CD4-positive, alpha-beta T cell treated with Interferon gamma for 1 hour (primary cell): ENCODE measurements around the gene FAM168A.

Experiments used
- DNase-seq: peaks from one replicate; pipeline ENCODE4 v3.0.0-alpha.2; 2020

The FAM168A gene

DNA sequence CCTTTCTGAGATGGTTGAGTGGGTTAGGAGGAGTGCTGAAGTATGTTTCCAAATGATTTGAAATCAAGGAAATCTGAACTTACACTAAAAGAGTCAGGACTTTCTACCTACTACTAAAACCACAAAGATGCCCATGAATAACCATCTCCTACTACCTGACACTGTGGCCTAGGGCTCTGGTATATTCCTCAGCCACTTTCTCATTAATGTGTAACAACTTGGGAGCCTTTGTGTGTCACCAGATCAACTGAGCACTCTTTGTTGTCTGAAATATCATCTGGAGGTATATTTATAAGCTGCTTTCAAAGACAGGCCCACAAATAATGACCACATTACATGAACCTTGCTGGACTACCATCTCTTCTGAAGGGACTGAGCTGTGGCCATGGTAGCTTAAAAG is 177.8 kb downstream of the FAM168A start:
- no peak for DNase-seq

DNA sequence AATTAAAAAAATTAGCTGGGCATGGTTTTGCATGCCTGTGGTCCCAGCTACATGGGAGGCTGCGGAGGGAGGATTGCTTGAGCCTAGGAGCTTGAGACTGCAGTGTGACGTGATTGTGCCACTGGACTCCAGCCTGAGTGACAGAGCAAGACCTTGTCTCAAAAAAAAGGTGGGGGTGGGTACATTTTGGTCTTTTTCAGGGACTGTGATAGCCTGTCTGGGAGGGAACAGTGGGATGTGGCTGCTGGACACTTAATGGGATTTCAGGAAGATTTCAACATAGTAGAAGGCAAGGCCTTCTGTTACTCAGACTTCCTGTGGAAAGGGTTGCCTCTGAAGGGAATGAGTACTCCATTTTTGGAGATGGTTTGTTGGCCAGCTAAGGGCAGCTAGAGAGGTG is 181.1 kb downstream of the FAM168A start:
- DNase-seq = no peak

DNA sequence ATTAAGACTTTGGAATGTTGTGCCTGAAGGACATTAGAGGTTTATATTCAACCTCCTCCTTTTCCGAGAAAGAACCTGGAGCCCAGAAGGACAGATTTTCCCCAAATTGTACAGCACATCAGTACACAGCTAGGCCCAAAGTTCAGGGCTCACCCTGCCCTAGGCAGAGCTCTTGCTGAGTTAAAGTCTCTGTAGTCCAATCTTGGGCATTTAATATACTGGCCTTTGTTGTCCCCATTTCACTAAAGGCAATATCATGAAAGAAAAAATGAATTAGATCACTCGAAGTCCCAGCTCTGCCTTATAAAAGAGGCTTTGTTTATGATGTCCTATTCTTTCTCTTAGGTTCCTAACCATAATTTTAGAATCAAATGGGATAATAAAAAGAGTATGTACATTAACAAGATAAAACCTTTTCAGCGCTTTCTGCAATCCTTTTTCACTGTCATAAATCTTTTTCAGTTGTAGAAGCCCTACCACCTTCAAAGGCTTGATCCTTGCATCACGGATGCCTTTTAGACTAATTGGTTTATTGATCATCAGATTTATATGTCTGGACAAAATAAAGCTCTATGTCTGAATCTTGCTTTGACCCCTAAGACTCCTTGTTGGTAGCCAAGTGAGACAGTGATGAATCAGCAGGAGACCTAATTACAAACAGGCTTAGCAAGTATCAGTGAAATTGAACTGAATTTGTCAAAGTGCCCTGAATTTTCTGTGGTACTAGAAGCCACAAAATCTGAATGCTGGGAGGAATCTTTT is 181.9 kb downstream of the FAM168A start:
- DNase-seq = no peak

DNA sequence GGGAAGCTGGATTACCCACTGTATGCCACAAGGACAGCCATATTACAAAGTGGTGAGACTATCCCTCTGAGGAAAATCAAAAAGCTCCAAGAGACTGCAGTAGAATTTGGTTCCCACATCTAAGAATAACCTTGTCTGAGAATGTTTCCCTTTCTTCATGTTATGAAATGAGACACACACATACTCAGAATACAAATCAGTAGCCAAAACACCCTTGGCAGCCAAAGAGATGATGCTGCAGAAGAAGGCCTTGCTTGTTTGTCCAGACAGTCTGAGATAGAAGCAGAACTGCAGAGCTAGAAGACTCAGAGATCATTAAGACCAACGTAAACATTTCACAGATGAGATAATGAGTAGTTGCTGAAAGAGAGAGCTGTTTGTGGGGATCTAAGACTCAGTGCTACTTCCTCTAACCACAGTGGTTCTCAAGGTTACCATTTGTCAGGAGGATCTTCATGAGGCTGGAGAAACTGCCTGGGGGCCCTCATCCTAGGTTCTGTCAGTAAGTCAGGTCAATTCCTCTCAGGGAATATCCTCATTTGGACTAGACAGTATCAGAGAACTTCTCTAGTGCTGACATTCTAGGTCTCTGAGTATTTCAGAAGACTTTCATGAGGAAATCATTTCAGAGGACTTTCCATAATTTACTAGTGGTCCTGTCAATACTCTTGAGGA is 182.8 kb downstream of the FAM168A start:
- DNase-seq = no peak

DNA sequence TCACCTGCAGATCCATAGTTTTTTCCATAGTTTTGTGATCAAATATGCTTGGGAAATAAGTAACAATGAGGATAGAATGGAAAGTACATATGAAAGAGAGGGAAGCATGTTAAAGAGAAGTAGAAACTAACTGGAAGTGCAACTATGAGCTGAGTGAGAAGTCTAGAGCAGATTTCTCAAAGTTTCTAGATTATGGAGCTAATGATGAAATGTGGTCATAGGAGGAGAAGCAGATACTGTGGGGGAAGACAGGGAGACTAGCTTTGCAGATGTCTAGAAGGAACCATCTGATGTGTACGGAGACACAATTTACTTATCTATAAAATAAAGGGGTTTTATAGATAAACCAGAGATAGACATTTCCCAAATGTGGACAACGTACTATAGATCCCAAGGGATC is 184.7 kb downstream of the FAM168A start:
- no peak for DNase-seq

DNA sequence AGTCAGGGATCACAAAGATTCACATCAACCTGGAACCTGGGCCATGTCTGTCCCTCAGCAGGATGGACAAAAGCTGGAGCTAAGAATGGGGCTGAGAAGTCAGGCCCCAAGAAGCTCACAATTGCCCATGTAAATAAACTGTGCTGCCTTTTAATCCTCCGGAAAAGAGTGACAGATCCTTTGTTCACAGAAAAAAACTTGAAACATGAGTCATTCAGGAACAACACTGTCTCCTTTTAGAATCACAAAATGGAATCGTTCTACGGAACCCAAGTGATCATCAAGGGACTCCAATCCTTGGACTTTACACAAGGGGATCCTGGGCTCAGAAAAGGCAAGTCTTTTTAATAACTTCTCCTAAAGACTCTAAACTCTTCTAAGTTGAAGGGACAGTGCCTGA is 185.6 kb downstream of the FAM168A start:
- DNase-seq = no peak

DNA sequence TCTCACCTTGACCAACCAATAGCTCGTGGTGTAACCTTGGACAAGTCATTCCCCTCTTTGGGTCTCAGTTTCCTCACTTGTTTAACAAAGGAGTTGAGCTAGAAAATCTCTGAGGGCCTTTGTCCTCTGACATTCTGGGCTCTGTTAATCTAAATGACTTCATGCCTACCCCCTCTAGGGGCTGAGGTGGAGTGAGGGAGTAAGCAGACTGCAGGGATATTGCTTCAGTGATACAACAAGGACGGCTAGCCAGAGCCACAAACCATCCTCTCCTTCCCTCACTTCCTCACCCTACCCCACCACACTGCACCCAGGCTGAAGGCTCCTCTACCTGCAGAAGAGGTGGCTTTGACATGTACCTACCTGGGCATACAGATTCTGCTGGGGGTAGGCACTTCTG is 186.9 kb downstream of the FAM168A start:
- no peak for DNase-seq

DNA sequence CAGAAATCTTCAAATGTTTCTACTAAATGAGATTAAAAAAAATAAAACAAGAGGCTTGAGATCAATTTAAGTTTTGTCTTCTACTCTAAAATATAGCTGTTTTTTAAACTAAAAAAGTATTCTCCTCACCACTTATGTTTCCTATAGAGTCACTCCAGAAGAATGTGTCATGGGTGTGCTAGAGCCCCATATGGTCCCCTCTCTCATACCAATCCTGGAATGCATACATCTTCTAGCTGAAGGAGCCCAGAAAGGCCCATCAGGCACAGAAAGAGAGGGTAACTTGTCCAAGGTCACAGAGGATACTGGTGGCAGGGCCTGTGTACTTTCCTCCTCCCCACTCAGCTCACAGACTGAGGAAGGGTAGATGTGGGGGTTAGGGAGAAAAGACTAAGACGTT is 187.3 kb downstream of the FAM168A start:
- DNase-seq = no peak

DNA sequence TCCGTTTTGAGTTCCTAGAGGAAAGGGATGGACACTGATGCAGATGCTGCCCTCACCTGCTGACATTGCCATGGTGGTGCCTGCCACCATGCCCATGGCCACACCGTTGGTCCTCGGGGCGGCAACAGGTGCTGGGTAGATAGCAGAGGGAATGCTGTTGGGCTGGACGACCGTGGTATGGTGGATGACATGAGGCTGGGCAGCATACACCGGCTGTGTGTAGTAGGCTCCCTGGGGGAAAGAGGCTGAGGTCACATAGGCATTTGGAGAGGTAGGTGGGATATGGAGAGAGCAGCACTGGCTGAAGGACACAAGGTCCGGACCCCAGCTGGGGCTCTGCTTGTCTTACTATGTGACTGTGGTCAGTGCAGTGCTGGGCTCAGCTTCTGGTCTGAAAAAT is 188.5 kb downstream of the FAM168A start:
- DNase-seq = no peak

DNA sequence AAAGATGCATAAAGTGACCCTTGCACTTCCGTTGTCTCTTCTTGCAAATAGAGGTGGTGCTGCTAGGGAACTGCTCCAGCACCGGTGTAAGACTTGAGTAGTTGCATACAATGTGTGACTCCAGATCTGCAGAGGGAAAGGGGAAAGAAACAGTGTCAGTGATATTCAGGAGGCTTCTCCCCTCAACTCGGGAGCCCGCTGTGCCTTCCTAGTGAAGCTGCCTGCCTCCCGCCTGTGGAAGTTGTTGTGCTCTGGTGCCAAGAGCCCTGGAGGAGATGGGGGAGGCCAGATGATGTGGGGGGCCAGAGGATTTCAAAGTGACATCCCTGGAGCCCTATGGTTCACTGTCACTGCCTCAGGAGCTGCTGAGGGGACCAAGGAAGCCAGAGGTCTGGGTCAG is 191.3 kb downstream of the FAM168A start:
- DNase-seq = no peak

DNA sequence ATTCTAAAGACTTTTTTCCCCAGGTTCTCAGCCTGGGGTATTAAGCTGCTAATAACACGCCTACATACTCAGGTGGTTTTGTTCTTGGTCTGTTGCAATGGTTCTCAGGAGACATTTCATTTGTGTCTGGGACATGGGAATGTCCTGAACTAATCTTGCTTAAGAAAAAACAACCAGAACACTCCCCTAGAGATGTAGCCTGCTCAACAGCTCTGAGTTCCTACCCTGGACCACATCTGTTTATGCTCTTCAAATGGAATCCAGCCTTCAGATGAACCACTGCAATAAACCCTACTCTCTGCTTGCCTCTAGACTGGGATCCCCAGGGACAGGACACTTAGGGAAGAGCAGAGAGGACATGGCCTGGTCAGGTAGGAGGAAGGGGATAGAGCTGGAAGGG is 191.8 kb downstream of the FAM168A start:
- no peak for DNase-seq

DNA sequence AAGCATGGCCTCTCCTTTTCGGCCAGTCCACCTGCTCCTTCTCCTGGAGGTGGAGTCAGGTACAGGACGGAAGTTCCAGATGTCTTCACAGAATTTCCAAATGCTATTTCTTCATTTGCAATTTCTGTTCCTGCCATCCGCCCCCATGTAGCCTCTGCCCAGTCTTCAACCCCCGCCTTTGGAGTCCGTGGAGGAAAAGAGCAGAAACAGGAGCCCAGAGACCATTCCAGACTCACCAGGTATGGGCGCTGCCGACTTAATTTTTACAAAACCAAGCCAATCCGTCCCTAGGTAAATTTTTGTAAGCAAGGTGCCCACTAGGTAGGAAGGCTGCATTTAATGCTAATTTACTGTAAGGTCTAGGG is 192.8 kb downstream of the FAM168A start:
- DNase-seq = no peak

DNA sequence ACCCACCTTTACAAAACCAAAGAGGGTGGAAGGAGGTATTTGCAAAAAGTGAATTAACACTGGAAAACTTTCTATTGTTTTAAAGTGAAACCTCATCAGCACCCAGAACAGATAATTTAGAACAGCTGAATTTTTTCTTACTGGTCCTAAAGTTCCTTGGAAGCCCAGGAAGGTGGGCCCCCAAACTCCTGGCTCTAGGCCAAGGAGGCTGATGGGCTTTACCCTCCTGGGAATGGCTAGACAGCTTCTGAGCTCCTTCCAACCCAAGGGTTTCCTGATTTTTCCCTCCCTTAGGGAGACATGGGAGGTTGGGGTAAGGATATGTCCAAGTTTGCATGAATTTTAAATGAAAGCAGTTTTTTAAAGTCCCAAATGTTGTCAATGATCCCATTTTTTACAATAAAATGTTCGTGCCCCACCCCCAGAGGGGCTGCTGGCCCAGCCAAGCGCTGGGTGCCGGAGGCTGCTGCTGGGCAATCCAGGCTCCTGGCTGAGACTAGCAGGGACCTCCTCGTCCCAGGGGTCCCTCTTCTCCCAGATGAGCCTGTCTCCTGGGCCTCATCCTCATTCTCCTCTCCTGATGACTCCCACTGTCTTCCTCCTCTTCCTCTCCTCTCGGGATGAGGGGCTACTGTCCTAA is 193.3 kb downstream of the FAM168A start:
- DNase-seq = no peak

DNA sequence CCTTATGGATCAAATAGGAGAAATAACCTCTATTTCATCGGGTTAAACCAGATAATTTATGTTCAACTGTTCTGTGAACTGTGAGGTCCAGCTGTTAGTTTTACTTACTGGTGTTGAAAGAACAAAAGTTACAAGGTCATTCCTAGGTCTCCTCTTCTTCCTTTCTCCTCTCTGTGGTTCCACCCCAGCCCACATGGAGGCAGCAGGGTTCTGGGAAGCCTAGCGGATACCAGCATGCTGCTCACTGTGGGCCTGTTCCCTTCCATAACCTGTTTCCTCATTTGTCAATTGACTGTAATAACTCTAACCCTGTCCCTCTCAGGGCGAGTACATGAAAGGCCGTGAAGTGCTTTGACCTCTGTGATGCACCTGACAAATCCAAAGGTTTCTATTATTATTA is 193.9 kb downstream of the FAM168A start:
- peak; percentile 55 for DNase-seq

DNA sequence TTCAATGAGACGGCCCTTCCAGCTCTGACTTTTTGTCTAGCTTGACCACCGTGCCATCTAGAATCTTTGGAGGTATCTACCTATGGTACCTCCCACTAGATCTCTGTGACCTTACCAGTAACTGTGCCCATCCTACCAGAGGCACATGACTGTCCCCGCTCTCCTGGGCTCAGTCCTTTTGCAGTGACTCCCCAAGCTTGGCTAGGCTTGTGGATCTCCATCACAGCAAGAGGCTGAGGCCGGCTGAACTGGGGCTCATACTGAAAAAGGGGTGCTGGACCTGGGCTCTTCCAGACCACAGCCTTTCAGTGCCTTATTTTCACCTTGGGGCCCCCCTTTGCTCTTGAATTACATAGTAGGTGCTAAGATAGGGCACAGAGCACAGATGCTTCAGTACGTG is 194.4 kb downstream of the FAM168A start:
- no peak for DNase-seq

DNA sequence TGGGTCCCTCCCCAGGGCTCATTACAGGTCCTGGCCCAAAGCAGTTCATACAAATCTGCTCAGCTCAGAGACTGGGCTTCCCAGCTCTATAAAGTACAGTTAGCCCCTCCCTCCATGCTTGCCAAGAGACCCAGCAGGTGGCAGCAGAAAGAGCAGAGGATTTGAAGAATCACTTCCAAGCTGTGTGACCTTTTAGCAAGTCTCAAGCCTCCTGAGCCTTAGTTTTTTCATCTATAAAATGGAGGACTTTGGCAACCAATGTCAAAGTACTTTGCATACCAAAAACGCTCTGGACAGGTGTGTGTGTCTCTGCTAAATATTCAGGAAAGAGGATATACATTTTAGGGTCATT is 195.1 kb downstream of the FAM168A start:
- no peak for DNase-seq

DNA sequence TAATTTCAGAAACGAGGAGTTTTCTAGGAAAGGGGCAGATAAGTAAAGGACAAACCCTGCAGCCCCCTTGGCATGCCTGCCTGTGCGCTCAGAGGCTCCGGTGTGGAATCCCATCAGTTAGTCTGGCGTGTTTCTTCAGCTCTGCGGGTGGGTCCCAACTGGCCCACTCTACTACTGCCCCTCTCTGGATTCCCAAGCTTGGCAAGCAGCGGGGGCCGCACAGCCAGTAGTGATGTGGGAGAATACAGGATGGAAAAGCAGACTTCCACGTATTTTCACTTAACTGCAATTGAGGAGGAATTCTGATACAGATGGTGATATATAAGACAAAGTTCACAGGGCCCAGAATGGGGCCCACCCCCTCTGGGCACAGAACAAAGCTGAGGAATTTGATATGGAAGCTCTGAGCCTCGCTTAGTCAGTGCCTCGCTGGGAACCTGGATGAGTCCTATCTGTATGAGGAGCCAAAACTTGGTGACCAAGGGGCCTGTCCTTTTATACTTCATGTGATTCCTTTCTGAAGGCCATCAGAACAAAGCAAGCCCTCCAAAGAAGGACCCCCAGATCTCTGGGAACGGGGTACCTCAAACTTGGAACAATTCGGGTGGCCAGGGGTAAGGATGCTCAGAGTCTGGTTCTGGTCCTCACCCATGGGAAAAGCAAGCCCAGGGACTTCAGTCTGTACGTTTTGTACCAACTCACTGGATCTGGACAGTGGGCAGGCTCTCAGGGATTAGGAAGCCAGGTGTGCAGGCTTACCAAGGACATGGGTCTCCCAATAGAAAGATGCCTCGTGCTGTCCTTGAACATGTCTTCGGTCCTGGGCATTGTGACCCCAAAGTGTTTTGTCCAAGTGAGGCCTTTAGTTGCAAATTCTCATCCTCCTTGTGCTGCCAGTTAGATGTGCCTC is 195.7 kb downstream of the FAM168A start:
- DNase-seq = no peak

DNA sequence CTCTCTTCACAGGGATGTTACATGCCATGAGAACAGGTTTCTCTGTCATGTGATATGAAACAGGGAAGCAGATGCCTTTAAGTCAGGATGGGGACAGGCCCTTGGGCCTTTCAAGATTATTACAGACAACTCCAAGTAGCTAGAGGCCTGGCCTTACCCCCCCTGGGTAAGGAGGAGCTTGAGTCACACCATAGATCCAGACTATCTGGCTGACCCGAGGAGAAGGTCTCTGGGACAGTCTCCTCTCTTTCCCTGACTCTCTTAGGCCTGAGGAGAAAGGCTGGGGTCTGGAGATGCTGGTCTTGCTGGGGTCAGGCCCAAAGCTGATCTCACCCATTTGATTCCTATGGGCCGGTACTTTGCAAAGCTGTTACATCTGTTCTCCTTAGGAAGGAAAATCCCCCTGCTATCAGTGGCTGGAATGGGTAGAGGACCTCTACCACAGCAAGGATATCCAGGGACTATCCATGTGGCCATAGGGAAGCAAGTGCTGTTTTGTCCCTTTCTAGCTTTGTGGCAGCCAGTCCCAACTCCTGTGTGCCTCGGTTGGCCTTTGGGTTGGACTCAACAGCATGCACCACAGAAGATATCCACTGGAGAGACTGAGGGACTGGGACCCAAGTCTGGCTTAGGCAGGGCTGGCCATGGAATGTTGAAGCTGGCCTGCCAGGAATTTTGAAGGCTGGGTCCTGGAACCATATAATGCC is 196.5 kb downstream of the FAM168A start:
- DNase-seq = no peak

DNA sequence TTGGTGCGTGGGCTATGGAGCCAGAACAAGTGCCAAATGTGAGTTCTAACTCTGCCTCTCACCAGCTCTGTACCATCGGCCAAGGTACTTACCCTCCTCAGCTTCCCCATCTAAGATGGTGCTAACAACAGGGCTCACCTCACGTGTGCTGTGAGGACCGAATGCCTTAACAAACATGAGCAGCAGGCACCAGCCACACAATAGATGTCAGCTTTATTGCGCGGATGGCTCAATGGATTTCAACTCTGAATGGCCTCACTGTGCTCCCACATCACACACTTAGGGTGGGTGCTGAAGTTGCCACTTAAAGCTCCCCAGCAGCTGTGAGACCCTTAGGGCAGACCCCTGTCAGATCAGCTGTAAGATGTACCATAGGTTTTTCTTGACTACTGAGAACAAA is 197.6 kb downstream of the FAM168A start:
- DNase-seq = no peak

DNA sequence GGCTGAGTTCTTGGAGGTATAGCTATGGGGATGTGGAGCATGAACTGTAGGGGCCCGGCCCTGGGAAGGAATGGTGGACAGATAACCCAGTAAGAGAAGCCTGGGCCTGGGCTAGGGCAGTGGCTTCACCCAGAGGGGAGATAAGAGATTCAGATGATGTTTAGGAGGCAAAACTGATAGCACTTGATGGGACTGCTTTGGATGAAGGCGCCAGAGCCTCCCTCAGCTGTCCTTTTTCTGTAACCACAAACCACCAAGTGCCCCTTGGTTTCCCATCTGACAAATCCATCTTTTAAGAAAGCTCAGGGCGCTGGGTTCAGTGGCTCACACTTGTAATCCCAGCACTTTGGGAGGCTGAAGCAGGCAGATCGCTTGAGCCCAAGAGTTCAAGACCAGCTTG is 198.3 kb downstream of the FAM168A start:
- no peak for DNase-seq

DNA sequence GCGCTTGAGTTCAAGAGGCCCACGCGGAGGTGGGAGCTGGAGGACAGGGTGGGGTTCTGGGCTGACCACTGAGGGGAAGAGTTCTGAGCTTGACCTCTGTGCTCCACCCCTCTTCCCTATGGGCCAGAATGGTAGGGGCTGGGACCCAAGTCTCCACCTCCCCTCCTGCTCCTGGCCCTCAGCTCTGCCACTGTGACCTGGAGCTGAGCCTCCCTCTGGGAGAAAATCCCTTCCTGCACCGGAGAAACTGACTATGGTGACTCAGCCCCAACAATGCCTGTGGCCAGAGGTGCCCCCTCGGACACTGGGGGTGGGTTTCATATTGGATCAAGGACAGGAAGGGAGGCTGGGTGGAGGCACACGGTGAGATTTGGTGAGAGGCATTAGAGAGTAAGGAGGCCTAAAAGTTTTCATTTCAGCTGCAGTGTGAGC is 198.7 kb downstream of the FAM168A start:
- no peak for DNase-seq

DNA sequence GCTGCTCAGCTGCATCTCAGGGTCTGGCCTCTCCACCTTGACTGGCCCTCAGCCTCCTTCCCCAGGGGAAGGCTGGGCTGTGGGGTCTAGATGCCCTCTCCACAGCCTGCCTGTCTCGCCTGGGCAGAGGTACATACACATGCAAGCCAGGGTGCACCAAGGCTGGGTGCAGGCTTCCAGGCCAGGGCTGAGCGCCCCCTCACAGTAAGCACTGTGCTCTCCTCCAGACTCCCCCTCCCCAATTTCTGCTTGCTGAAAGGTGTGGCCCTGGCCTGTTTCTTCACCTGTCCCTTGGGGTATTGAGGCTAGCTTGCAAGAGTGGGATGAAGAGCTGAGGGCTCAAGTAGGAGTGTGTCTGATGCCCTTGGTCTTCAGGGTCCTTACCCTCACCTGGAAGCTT is 199.2 kb downstream of the FAM168A start:
- no peak for DNase-seq

DNA sequence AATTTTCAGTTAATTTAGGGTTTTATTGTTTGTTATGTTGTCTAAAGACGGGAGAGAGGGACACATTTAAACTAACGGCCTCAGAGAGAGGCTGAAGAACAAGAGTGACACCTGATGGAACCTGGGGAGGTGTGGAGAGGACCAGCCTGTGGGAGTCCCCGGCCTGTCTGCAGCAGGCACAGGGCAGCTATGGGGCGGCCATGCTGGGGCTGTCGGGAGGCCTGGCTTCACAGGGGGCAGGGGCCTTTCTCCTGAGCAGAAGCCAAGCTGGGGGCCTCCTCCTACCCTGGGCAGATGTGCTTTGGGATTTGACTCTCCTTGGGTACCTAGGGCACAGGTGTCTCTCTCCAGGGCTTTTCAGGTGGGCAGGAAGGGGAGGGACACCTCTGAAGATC is 199.8 kb downstream of the FAM168A start:
- DNase-seq = no peak
